H9 (cell line): ENCODE measurements around the gene DSTN. TPM values are rescaled to one million over a fixed set of nuclear protein-coding genes. Genes with fewer than 3 reads are reported as not detected.
A peak's percentile ranks its signal among the peaks of the same experiment; 100 is the strongest.

Source experiments
- DNase-seq: peaks from one replicate; pipeline ENCODE4 v3.0.0-alpha.2; 2017
- H2AFZ ChIP-seq: one replicate; pipeline ENCODE4 v1.6.1; 2013; ENCODE audit warnings: mild to moderate bottlenecking, low read length, control low read depth, moderate library complexity
- H2AK5ac ChIP-seq: 2 replicates; pipeline ENCODE4 v1.6.1; 2013; ENCODE audit warnings: low read length, control low read depth, mixed read lengths; ENCODE audit not compliant: insufficient read length
- H2BK120ac ChIP-seq: one replicate; pipeline ENCODE4 v1.6.1; 2013; ENCODE audit warnings: low read depth, mild to moderate bottlenecking, low read length, control low read depth, inconsistent platforms; ENCODE audit not compliant: poor library complexity, severe bottlenecking
- H2BK12ac ChIP-seq: 2 replicates; pipeline ENCODE4 v1.6.1; 2013; ENCODE audit warnings: low read length, control low read depth, mixed read lengths, low read depth; ENCODE audit not compliant: insufficient read length
- H2BK15ac ChIP-seq: 2 replicates; pipeline ENCODE4 v1.6.1; 2013; ENCODE audit warnings: low read depth, low read length, control low read depth
- H2BK20ac ChIP-seq: one replicate; pipeline ENCODE4 v1.6.1; 2013; ENCODE audit warnings: low read depth, mild to moderate bottlenecking, low read length, control low read depth, inconsistent platforms; ENCODE audit not compliant: poor library complexity, severe bottlenecking
- H2BK5ac ChIP-seq: 2 replicates; pipeline ENCODE4 v1.6.1; 2013; ENCODE audit warnings: low read length, control low read depth, mixed read lengths; ENCODE audit not compliant: insufficient read length
- H3K14ac ChIP-seq: 2 replicates; pipeline ENCODE4 v1.6.1; 2013; ENCODE audit warnings: low read length, control low read depth; ENCODE audit not compliant: insufficient read depth
- H3K18ac ChIP-seq: 2 replicates; pipeline ENCODE4 v1.6.1; 2013; ENCODE audit warnings: low read depth, mild to moderate bottlenecking, mixed read lengths, low read length, control low read depth; ENCODE audit not compliant: insufficient read length
- H3K23ac ChIP-seq: 2 replicates; pipeline ENCODE4 v1.6.1; 2013; ENCODE audit warnings: low read length, control low read depth, mixed read lengths, low read depth; ENCODE audit not compliant: insufficient read length
- H3K23me2 ChIP-seq: 2 replicates; pipeline ENCODE4 v1.6.1; 2013; ENCODE audit warnings: low read depth, mild to moderate bottlenecking, mixed read lengths, low read length, control low read depth; ENCODE audit not compliant: insufficient read length, poor library complexity, severe bottlenecking
- H3K27ac ChIP-seq: 2 replicates; pipeline ENCODE4 v1.5.1; 2013; ENCODE audit warnings: low read length, control low read depth, mixed read lengths, low read depth; ENCODE audit not compliant: insufficient read length
- H3K27me3 ChIP-seq: 2 replicates; pipeline ENCODE4 v1.6.1; 2013; ENCODE audit warnings: low read length, control low read depth, inconsistent platforms; ENCODE audit not compliant: insufficient read depth
- H3K4ac ChIP-seq: 2 replicates; pipeline ENCODE4 v1.6.1; 2013; ENCODE audit warnings: low read depth, mild to moderate bottlenecking, control low read depth, inconsistent platforms, low read length, moderate library complexity
- H3K4me1 ChIP-seq: 2 replicates; pipeline ENCODE4 v1.6.1; 2013; ENCODE audit warnings: low read length, control low read depth, inconsistent platforms; ENCODE audit not compliant: insufficient read depth
- H3K4me2 ChIP-seq: 2 replicates; pipeline ENCODE4 v1.6.1; 2013; ENCODE audit warnings: low read length, control low read depth, mixed read lengths; ENCODE audit not compliant: insufficient read length, insufficient read depth
- H3K56ac ChIP-seq: 2 replicates; pipeline ENCODE4 v1.6.1; 2013; ENCODE audit warnings: low read depth, mild to moderate bottlenecking, mixed read lengths, low read length, control low read depth; ENCODE audit not compliant: insufficient read length
- H3K79me1 ChIP-seq: 2 replicates; pipeline ENCODE4 v1.6.1; 2013; ENCODE audit warnings: low read depth, mild to moderate bottlenecking, moderate library complexity, low read length, control low read depth, inconsistent platforms; ENCODE audit not compliant: insufficient read depth, poor library complexity, severe bottlenecking
- H3K79me2 ChIP-seq: 2 replicates; pipeline ENCODE4 v1.6.1; 2013; ENCODE audit warnings: low read length, control low read depth, inconsistent platforms; ENCODE audit not compliant: insufficient read depth
- H3K9ac ChIP-seq: 2 replicates; pipeline ENCODE4 v1.6.1; 2013; ENCODE audit warnings: low read length, control low read depth, mixed read lengths; ENCODE audit not compliant: insufficient read length; ENCODE audit errors: extremely low read depth
- H3K9me3 ChIP-seq: one replicate; pipeline ENCODE4 v1.6.1; 2013; ENCODE audit warnings: low read depth, low read length, inconsistent platforms; ENCODE audit not compliant: control insufficient read depth
- H3T11ph ChIP-seq: one replicate; pipeline ENCODE4 v1.6.1; 2013; ENCODE audit warnings: mild to moderate bottlenecking, low read length, control low read depth, inconsistent platforms
- H4K20me1 ChIP-seq: one replicate; pipeline ENCODE4 v1.6.1; 2013; ENCODE audit not compliant: control insufficient read depth, insufficient read length, insufficient read depth
- H4K5ac ChIP-seq: 2 replicates; pipeline ENCODE4 v1.6.1; 2013; ENCODE audit warnings: low read depth, mild to moderate bottlenecking, mixed read lengths, low read length, control low read depth; ENCODE audit not compliant: insufficient read length
- H4K8ac ChIP-seq: replicated peaks from 2 replicates; pipeline ENCODE4 v1.6.1; 2013; ENCODE audit warnings: low read length, control low read depth, mixed read lengths, low read depth; ENCODE audit not compliant: insufficient read length
- H4K91ac ChIP-seq: 2 replicates; pipeline ENCODE4 v1.6.1; 2013; ENCODE audit warnings: low read depth, mild to moderate bottlenecking, moderate library complexity, mixed read lengths, low read length, control low read depth; ENCODE audit not compliant: insufficient read length
- H3K27ac Mint-ChIP-seq, 3 experiments: 2 replicates in 2 of 3; 3 replicates in 1 of 3; pipeline ENCODE4 v1.8.0; 2020 to 2021; ENCODE audit warnings: mixed read lengths in 3 of 3, mild to moderate bottlenecking in 1 of 3, moderate library complexity in 1 of 3
- H3K27me3 Mint-ChIP-seq: 2 replicates; pipeline ENCODE4 v1.8.0; 2021; ENCODE audit warnings: low read depth, mild to moderate bottlenecking, moderate library complexity, mixed read lengths
- H3K36me3 Mint-ChIP-seq, 3 experiments: 2 replicates in 2 of 3; 3 replicates in 1 of 3; pipeline ENCODE4 v1.8.0; 2020 to 2021; ENCODE audit warnings: low read depth in 3 of 3, mixed read lengths in 3 of 3; ENCODE audit not compliant: insufficient read depth in 1 of 3
- H3K4me1 Mint-ChIP-seq, 2 experiments: 2 replicates each; pipeline ENCODE4 v1.8.0; 2020; ENCODE audit warnings: mixed read lengths in 2 of 2
- H3K4me3 Mint-ChIP-seq, 2 experiments: 2 replicates in 1 of 2; 3 replicates in 1 of 2; pipeline ENCODE4 v1.8.0; 2020 to 2021; ENCODE audit warnings: mild to moderate bottlenecking in 2 of 2, mixed read lengths in 2 of 2, moderate library complexity in 1 of 2
- H3K9me3 Mint-ChIP-seq, 2 experiments: 2 replicates in 1 of 2; 3 replicates in 1 of 2; pipeline ENCODE4 v1.8.0; 2020; ENCODE audit warnings: mild to moderate bottlenecking in 2 of 2, mixed read lengths in 2 of 2, moderate library complexity in 1 of 2
- WGBS: extraction: QIAGEN DNeasy Blood & Tissue Kit; methylation state at CpG from one replicate; pipeline ENCODE4 v1.1.7; 2013; ENCODE audit warnings: missing lambda C conversion rate, low lambda C conversion rate, mixed read lengths; ENCODE audit not compliant: insufficient read length; ENCODE audit errors: extremely low coverage; 5-methylcytosine and 5-hydroxymethylcytosine counted together
- total RNA-seq: library from RNA; stranded (reverse); gene quantifications from 2 replicates; pipeline ENCODE4 v1.2.1, GENCODE V29; 2021
- TF ChIP-seq, protein P1 (sequence below): fragments of 200-600 bp; sonication (generic); conservative IDR thresholded peaks from 3 replicates; pipeline ENCODE4 v1.8.0; 2021; ENCODE audit warnings: antibody characterized with exemption, mild to moderate bottlenecking

The DSTN gene
- total RNA-seq, 1 experiment from 2014 or later = 145 TPM

DNA sequence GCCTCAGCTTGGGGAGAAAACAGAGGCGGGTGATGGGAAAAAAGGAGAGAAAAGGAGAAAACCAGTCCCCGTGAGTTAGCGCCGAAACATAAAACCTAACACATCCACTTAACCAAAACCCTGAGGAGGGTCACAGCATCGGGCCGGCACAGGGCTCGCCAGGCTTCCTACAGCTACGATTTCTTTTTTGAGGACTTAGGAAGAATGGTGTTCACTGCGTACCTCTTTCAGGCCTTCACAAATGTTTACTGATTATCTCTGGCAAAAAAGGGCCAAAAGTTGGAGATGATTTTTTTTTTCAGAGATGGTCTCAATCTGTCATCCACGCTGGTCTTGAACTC lies 48.8 kb downstream of the DSTN start:
- no peak for DNase-seq
- no peak overlapping the region for H2BK120ac ChIP-seq
- no peaks in the 10 kb centered on the region for H3K23me2 ChIP-seq
- H3K27ac ChIP-seq = no peak overlapping the region
- H3K27me3 ChIP-seq = no peaks in the 10 kb centered on the region
- no peak overlapping the region for H2AFZ ChIP-seq
- H2BK20ac ChIP-seq = no peak overlapping the region
- Mint-ChIP-seq H3K27ac (peak overlapping the region in 1 of 3 experiments; percentile 44; a peak in 1 of 7 replicates), H3K4me3 (no peak overlapping the region), H3K36me3 (peaks cover 19 to 56% (median 56%) of the 10 kb centered on the region in 3 experiments; a peak in 6 of 7 replicates), H3K9me3 (no peaks in the 10 kb centered on the region), H3K27me3 (no peaks in the 10 kb centered on the region), H3K4me1 (0 out of 4 replicates have a peak, but pooled peaks cover 0 to 5% of the 10 kb centered on the region in 2 experiments)
- H3K79me1 ChIP-seq = no peaks in the 10 kb centered on the region
- no peaks in the 10 kb centered on the region for H3K9me3 ChIP-seq
- TF ChIP-seq, protein P1, sequence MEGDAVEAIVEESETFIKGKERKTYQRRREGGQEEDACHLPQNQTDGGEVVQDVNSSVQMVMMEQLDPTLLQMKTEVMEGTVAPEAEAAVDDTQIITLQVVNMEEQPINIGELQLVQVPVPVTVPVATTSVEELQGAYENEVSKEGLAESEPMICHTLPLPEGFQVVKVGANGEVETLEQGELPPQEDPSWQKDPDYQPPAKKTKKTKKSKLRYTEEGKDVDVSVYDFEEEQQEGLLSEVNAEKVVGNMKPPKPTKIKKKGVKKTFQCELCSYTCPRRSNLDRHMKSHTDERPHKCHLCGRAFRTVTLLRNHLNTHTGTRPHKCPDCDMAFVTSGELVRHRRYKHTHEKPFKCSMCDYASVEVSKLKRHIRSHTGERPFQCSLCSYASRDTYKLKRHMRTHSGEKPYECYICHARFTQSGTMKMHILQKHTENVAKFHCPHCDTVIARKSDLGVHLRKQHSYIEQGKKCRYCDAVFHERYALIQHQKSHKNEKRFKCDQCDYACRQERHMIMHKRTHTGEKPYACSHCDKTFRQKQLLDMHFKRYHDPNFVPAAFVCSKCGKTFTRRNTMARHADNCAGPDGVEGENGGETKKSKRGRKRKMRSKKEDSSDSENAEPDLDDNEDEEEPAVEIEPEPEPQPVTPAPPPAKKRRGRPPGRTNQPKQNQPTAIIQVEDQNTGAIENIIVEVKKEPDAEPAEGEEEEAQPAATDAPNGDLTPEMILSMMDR = no peak
- no peak overlapping the region for H3K18ac ChIP-seq
- no peak overlapping the region for H3K14ac ChIP-seq
- no peak overlapping the region for H2BK12ac ChIP-seq
- no peak overlapping the region for H3K56ac ChIP-seq
- H2AK5ac ChIP-seq = no peak overlapping the region
- H4K5ac ChIP-seq = no peak overlapping the region
- no CpG with 5 or more reads among the region's 10 CpGs for WGBS
- H3K4me2 ChIP-seq = no peak overlapping the region
- no peaks in the 10 kb centered on the region for H3K79me2 ChIP-seq
- H4K20me1 ChIP-seq = no peaks in the 10 kb centered on the region
- no peak overlapping the region for H3K4ac ChIP-seq
- H3K4me1 ChIP-seq = no peaks in the 10 kb centered on the region
- H3T11ph ChIP-seq = no peak overlapping the region
- no peak overlapping the region for H2BK15ac ChIP-seq
- H2BK5ac ChIP-seq = no peak overlapping the region
- H3K23ac ChIP-seq = no peak overlapping the region
- no peak overlapping the region for H3K9ac ChIP-seq
- no peak overlapping the region for H4K8ac ChIP-seq
- no peak overlapping the region for H4K91ac ChIP-seq
